Peyer's patch (tissue), 4 donors: Measurements from ENCODE around the gene ARPIN. TPM values are rescaled to one million over a fixed set of nuclear protein-coding genes. Genes with fewer than 3 reads are reported as not detected.

Source experiments
- DNase-seq, 3 donors: peaks; one replicate each; pipeline ENCODE4 v3.0.0-alpha.2; 2017 to 2019
- H3K27ac ChIP-seq, 4 donors: fragments of 200-600 bp; sonication (generic); one replicate each; pipeline ENCODE4 v1.5.1; 2016 to 2019
- H3K27me3 ChIP-seq, 2 donors: fragments of 200-600 bp; sonication (generic); one replicate each; pipeline ENCODE4 v1.5.1; 2019
- H3K36me3 ChIP-seq, 3 donors: fragments of 200-600 bp; sonication (generic); one replicate each; pipeline ENCODE4 v1.5.1; 2016 to 2019
- H3K4me1 ChIP-seq, 4 donors: fragments of 200-600 bp; sonication (generic); one replicate each; pipeline ENCODE4 v1.5.1; 2016 to 2019
- H3K4me3 ChIP-seq, 4 donors: fragments of 200-600 bp; sonication (generic); 1 replicate in 3 of 4; 2 replicates in 1 of 4; pipeline ENCODE4 v1.5.1; 2016 to 2019; ENCODE audit warnings: mild to moderate bottlenecking in 1 of 4
- H3K9me3 ChIP-seq, 4 donors: fragments of 200-600 bp; sonication (generic); one replicate each; pipeline ENCODE4 v1.5.1; 2016 to 2019; ENCODE audit warnings: mild to moderate bottlenecking in 1 of 4
- POLR2A ChIP-seq, 2 donors: fragments of 450-650 bp; IDR thresholded peaks; one replicate each; pipeline ENCODE4 v1.5.1; 2017; ENCODE audit warnings: antibody characterized with exemption in 2 of 2, mild to moderate bottlenecking in 2 of 2, moderate library complexity in 2 of 2
- total RNA-seq, 4 donors: library from RNA; depleted of rRNA; stranded (reverse); fragments of >200 nt; gene quantifications; one replicate each; pipeline ENCODE4 v1.1.0, GENCODE V29; 2016
- TF ChIP-seq, protein P1 (sequence below), 6 experiments: fragments of 450-650 bp in 4 of 6; fragments of 200-600 bp in 2 of 6; sonication (generic) in 1 of 6; IDR thresholded peaks; one replicate each; pipeline ENCODE4 v1.5.1; 2017 to 2019; ENCODE audit warnings: antibody characterized with exemption in 6 of 6, mild to moderate bottlenecking in 3 of 6, moderate library complexity in 1 of 6

ARPIN gene
- total RNA-seq, 4 donors from 2014 or later = 20.6 to 60.4 (median 50.7) TPM

DNA sequence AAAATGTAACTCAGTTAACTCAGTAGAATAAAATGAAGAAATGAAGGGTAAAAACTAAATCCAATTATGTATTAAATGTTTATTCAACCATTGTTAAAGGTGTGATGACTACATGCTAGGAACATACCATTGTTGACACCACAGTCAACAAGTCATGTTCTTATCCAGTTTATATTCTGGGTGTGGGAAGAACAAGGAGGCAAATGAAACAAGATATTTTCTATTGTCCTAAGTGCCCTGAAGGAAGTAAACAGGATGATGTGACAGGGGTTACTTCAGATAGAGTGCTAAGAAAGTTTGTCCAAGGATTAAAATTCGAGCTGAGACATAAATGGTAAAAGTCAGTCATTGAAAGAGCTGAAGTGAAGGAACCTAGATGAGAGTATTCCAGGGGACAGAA lies 32.0 kb downstream of the ARPIN start:
- no peak overlapping the region for H3K27ac ChIP-seq
- no peaks in the 10 kb centered on the region for H3K4me1 ChIP-seq
- DNase-seq = no peak
- TF ChIP-seq, protein P1, sequence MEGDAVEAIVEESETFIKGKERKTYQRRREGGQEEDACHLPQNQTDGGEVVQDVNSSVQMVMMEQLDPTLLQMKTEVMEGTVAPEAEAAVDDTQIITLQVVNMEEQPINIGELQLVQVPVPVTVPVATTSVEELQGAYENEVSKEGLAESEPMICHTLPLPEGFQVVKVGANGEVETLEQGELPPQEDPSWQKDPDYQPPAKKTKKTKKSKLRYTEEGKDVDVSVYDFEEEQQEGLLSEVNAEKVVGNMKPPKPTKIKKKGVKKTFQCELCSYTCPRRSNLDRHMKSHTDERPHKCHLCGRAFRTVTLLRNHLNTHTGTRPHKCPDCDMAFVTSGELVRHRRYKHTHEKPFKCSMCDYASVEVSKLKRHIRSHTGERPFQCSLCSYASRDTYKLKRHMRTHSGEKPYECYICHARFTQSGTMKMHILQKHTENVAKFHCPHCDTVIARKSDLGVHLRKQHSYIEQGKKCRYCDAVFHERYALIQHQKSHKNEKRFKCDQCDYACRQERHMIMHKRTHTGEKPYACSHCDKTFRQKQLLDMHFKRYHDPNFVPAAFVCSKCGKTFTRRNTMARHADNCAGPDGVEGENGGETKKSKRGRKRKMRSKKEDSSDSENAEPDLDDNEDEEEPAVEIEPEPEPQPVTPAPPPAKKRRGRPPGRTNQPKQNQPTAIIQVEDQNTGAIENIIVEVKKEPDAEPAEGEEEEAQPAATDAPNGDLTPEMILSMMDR (IDR thresholded peaks at IDR 0.05) = no peak
- TF ChIP-seq POLR2A (IDR thresholded peaks at IDR 0.05) = no peak
- no peaks in the 10 kb centered on the region for H3K27me3 ChIP-seq
- peaks cover 0 to 67% (median 0%) of the 10 kb centered on the region in 3 donors for H3K36me3 ChIP-seq
- H3K4me3 ChIP-seq = no peak overlapping the region
- H3K9me3 ChIP-seq = no peaks in the 10 kb centered on the region

DNA sequence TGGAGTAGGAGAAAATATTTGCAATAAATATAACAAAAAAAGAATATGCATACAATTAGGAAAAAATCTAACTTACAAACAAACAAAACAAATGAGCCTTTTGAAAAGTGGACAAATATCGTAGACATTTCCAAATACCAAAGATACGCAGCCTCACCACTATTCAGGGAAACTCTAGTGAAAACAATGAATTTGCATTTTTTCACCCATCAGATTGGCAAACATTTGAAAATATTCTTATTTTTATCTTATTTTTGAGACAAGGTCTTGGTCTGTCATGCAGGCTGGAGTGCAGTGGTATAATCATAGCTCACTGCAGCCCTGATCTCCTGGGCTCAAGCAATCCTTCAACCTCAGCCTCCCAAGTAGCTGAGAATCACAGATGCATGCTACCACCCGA lies 34.4 kb downstream of the ARPIN start:
- no peak overlapping the region for H3K4me3 ChIP-seq
- no peaks in the 10 kb centered on the region for H3K4me1 ChIP-seq
- H3K27me3 ChIP-seq = no peaks in the 10 kb centered on the region
- no peak for TF ChIP-seq POLR2A (IDR thresholded peaks at IDR 0.05)
- TF ChIP-seq, protein P1 (IDR thresholded peaks at IDR 0.05) = no peak
- no peak for DNase-seq
- H3K27ac ChIP-seq = no peak overlapping the region
- peaks cover 0 to 45% (median 0%) of the 10 kb centered on the region in 3 donors for H3K36me3 ChIP-seq
- H3K9me3 ChIP-seq = no peaks in the 10 kb centered on the region

DNA sequence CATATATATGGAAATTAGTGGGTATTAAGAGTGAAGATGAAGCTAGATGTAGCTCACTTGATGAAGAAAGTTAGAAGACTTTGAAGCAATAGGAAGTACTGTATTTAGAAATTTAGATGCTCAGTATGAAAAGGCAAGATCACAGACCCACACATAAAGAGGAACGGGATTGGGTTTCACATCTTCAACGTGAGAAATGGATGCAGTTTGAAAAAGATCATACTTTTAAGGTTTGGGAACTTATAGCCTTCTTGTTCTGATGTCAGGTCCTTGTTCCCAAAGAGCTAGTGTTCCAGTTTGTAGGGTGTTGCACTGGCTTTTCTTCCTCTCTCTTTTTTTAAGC lies 35.7 kb downstream of the ARPIN start:
- TF ChIP-seq POLR2A (IDR thresholded peaks at IDR 0.05) = no peak
- TF ChIP-seq, protein P1 (IDR thresholded peaks at IDR 0.05) = no peak
- Histone ChIP-seq H3K4me3 (no peak overlapping the region), H3K27me3 (no peaks in the 10 kb centered on the region), H3K4me1 (no peaks in the 10 kb centered on the region), H3K9me3 (no peaks in the 10 kb centered on the region), H3K27ac (no peak overlapping the region), H3K36me3 (peaks cover 0 to 38% (median 0%) of the 10 kb centered on the region in 3 donors)
- DNase-seq = no peak

DNA sequence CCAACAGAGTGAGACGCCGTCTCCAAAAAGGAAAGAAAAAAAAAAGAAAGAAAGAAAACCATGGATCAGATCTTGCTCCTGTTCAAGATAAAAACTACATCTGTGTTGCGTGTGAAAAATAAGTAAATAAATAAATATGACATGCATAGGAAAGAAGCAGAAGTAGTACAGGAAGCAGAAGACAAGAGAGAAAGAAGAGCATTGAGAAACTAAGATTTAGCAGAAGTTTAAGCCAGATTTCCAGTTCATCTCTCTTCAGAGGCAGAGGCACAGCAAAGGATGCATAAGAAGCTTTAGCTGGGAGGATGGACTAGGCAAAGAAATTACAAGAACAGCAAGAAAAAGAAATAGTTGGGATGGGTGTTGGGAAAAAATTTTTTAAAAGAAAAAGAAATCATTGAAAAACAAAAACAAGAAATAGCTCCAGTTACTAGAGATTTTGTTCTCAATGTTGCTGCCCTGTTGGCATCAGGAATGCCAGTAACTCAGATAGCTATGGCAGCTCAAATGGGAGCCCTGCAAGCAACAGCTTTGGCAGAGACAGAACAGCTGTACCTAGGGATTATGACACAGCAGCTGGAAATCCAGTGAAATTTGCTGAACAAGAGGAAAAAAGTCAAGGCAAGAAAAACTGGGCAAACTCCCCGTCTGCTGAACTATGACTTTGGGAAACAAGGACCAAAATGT lies 36.2 kb downstream of the ARPIN start:
- no peaks in the 10 kb centered on the region for H3K27me3 ChIP-seq
- H3K4me3 ChIP-seq = no peak overlapping the region
- H3K4me1 ChIP-seq = no peaks in the 10 kb centered on the region
- DNase-seq = no peak
- no peaks in the 10 kb centered on the region for H3K9me3 ChIP-seq
- no peak overlapping the region for H3K27ac ChIP-seq
- no peak for TF ChIP-seq POLR2A (IDR thresholded peaks at IDR 0.05)
- TF ChIP-seq, protein P1 (IDR thresholded peaks at IDR 0.05) = no peak
- peaks cover 0 to 42% (median 0%) of the 10 kb centered on the region in 3 donors for H3K36me3 ChIP-seq

DNA sequence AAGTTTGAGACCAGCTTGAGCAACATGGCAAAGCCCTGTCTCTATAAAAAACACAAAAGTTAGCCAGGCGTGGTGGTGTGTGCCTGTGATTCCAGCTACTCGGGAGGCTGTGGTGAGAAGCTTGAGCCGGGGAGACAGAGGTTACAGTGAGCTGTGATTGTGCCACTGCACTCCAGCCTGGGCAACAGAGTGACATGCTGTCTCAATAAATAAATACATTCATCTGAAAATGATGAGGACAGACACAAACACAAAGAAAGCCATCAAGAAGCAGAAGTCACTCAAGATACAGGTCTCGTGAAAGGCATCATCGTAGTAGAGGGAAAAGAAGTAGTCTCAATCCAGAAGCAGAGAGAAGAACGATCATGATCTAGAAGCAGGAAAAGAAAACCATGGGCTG lies 37.0 kb downstream of the ARPIN start:
- H3K27me3 ChIP-seq = no peaks in the 10 kb centered on the region
- H3K4me3 ChIP-seq = no peak overlapping the region
- TF ChIP-seq, protein P1 (IDR thresholded peaks at IDR 0.05) = no peak
- TF ChIP-seq POLR2A (IDR thresholded peaks at IDR 0.05) = no peak
- H3K9me3 ChIP-seq = no peaks in the 10 kb centered on the region
- no peak for DNase-seq
- H3K4me1 ChIP-seq = no peaks in the 10 kb centered on the region
- H3K36me3 ChIP-seq = peaks cover 0 to 37% (median 0%) of the 10 kb centered on the region in 3 donors
- no peak overlapping the region for H3K27ac ChIP-seq
